Stimulated activated naive CD8-positive, alpha-beta T cell treated with anti-CD3 and anti-CD28 coated beads, Interleukin-15, amount 100 ng/mL, for 72 hours (primary cell): ENCODE results near the gene STK33.
A peak's percentile ranks its signal among the peaks of the same experiment; 100 is the strongest.

ENCODE experiments used
- ATAC-seq: fragments of 150-1000 bp; cut with Tn5 transposase; 2 replicates; pipeline ENCODE4 v1.10.0; 2021; ENCODE audit warnings: mild to moderate bottlenecking, moderate library complexity
- DNase-seq, 2 donors: peaks; one replicate each; pipeline ENCODE4 v3.0.0; 2021 to 2022
- H3K27ac Mint-ChIP-seq, 2 donors: one replicate each; pipeline ENCODE4 v1.8.0; 2022; ENCODE audit warnings: mild to moderate bottlenecking in 2 of 2, mixed read lengths in 2 of 2, moderate library complexity in 2 of 2
- H3K27me3 Mint-ChIP-seq: one replicate; pipeline ENCODE4 v1.8.0; 2022; ENCODE audit warnings: mixed read lengths
- H3K4me1 Mint-ChIP-seq: one replicate; pipeline ENCODE4 v1.8.0; 2022; ENCODE audit warnings: mild to moderate bottlenecking, mixed read lengths
- H3K4me3 Mint-ChIP-seq, 2 donors: one replicate each; pipeline ENCODE4 v1.8.0; 2022; ENCODE audit warnings: mild to moderate bottlenecking in 2 of 2, mixed read lengths in 2 of 2, moderate library complexity in 1 of 2
- H3K9me3 Mint-ChIP-seq, 2 donors: one replicate each; pipeline ENCODE4 v1.8.0; 2022; ENCODE audit warnings: mixed read lengths in 2 of 2

Gene STK33

DNA sequence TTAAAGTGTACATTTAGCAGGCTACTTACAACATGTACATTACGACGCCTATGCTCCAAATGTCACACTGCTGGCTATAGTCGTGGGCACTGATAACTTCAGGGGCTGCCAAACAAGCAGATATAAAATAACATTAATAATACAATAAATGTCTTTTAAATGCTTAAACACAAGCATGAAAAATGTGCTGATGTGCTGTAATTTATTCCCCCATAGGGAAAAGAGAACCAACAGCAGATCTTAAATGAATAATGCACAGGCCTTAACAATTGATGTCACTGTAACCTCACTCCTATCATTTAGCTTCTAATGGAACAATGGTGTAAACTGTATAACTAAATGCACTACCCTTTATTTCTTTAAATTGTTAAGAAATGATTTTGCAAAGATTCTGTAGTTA is 153.4 kb downstream of the STK33 start:
- H3K9me3 Mint-ChIP-seq: no peaks in the 10 kb centered on the region
- H3K4me1 Mint-ChIP-seq: no peaks in the 10 kb centered on the region
- DNase-seq: no peak
- H3K27ac Mint-ChIP-seq: no peak overlapping the region
- no peaks in the 10 kb centered on the region for H3K27me3 Mint-ChIP-seq
- ATAC-seq: no peak
- no peak overlapping the region for H3K4me3 Mint-ChIP-seq

GRCh38 chr11:8429483-8429882 is 164.5 kb downstream of the STK33 start:
- Mint-ChIP-seq H3K4me1 (no peaks in the 10 kb centered on the region), H3K27me3 (no peaks in the 10 kb centered on the region), H3K27ac (no peak overlapping the region)

DNA sequence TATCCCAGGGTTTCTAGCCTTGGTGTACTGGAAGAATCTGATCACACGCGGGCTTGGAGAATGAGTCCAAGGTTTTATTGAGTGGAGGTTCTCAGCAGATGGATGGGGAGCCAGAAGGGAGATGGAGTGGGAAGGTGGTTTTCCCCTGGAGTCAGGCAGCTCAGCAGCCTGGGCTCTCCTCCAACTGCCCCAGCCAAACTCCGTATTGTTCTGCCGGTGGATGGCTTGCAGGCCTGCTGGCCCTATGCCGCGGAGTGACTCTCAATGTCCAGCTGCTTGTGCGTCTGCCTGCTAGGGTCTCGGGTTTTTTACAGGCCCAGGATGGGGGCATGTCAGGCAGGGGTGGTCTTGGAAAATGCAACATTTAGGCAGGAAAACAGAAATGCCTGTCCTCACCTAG is 168.0 kb downstream of the STK33 start:
- no peak for ATAC-seq
- H3K27me3 Mint-ChIP-seq: no peaks in the 10 kb centered on the region
- H3K9me3 Mint-ChIP-seq: peaks cover 0 to 3% of the 10 kb centered on the region in 2 donors
- H3K27ac Mint-ChIP-seq: no peak overlapping the region
- no peak overlapping the region for H3K4me3 Mint-ChIP-seq
- DNase-seq: no peak
- H3K4me1 Mint-ChIP-seq: no peaks in the 10 kb centered on the region

More at GRCh38 chr11:8429483-8429882, 164.5 kb downstream of the STK33 start:
- no peak overlapping the region for H3K4me3 Mint-ChIP-seq
- DNase-seq: no peak
- ATAC-seq: no peak
- H3K9me3 Mint-ChIP-seq: peaks cover 0 to 3% of the 10 kb centered on the region in 2 donors

- H3K4me3 Mint-ChIP-seq: no peak overlapping the region
- no peaks in the 10 kb centered on the region for H3K9me3 Mint-ChIP-seq
- no peak for ATAC-seq
- DNase-seq: no peak
- H3K27ac Mint-ChIP-seq: no peak overlapping the region
- no peaks in the 10 kb centered on the region for H3K27me3 Mint-ChIP-seq
- H3K4me1 Mint-ChIP-seq: no peaks in the 10 kb centered on the region
Measured at GRCh38 chr11:8415195-8415594, 178.8 kb downstream of the STK33 start.

GRCh38 chr11:8408151-8408941 is 185.7 kb downstream of the STK33 start:
- H3K4me3 Mint-ChIP-seq: no peak overlapping the region
- H3K9me3 Mint-ChIP-seq: no peaks in the 10 kb centered on the region
- no peak for DNase-seq
- no peak overlapping the region for H3K27ac Mint-ChIP-seq
- no peaks in the 10 kb centered on the region for H3K27me3 Mint-ChIP-seq
- H3K4me1 Mint-ChIP-seq: no peaks in the 10 kb centered on the region
- no peak for ATAC-seq

DNA sequence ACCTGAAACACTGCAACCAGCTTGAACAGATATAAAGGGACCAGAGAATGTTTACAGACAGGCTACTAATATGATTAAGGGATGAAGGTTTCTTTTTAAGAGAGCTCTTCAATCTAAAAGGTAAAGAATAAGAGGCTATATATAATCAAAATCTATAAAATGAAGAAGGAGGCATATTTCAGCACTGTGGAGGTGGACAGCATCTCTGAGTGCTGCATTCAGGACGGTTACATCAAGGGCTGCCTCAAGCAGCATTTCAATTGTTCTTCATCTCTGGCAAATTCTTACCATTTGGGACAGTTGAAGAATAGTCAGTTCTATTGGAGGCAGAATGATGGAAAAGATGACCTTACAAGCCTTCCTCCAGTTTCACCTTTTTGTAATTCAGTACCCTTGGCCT is 190.7 kb downstream of the STK33 start:
- Mint-ChIP-seq H3K27ac (no peak overlapping the region), H3K4me1 (no peaks in the 10 kb centered on the region), H3K9me3 (no peaks in the 10 kb centered on the region), H3K27me3 (no peaks in the 10 kb centered on the region), H3K4me3 (no peak overlapping the region)
- no peak for DNase-seq
- ATAC-seq: no peak

DNA sequence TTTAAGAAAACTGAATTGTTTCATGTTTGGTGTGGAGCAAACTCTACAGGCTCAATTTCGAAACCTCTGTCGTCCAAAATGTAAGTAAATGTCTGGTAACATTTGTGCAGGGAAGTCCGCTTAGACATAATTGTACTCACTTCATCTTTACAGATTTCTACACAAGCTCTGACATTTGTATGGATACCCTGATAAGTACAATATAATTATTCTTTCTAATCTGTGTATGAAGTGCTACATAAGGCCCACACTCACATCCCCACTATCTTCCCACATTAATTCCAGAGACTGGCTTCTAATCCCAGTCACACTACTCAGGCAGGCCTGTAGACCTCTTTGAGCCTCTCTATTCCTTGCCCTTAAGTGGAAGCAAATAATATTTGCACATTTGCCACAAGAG is 201.1 kb downstream of the STK33 start:
- H3K27me3 Mint-ChIP-seq: no peaks in the 10 kb centered on the region
- no peak overlapping the region for H3K27ac Mint-ChIP-seq
- H3K9me3 Mint-ChIP-seq: peaks cover 0 to 5% of the 10 kb centered on the region in 2 donors
- ATAC-seq (no peak), DNase-seq (no peak)
- no peak overlapping the region for H3K4me3 Mint-ChIP-seq
- H3K4me1 Mint-ChIP-seq: no peaks in the 10 kb centered on the region

- H3K4me3 Mint-ChIP-seq: no peak overlapping the region
Measured at GRCh38 chr11:8392166-8392565, 201.9 kb downstream of the STK33 start.

DNA sequence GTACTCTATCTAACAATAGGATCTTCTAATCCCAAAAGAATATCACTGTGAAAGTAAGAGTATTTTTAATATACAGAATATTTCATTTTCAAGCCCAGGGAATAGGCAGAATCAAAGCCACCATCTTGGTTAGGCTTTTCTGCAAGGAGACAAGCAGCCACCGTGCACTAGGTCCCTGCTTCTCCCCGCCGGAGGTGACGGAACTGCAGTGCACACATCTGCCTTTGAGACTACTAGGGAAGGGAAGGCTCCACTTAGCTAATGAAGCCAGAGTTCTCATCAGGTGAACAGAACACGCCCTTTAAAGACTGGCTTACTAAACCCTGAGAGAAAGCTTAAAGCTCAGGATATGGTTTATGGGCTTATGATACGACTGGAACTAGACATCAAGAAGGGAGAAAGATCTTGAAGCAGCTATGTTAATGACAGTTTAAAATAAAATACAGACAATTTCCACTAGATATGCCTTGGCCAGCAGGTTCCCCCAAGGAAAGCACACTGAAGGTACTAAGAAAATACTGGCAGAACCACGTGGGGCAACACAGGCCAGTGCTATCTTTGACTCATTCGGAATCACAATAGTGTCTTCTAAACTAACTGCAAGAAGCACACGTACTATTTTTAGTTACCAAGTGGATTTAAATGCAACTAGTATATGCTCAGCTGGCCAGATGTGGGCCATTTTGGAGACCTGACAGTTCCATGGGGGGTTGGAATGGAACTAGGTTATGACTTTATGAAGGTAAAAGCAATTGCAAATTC is 203.0 kb downstream of the STK33 start:
- Mint-ChIP-seq H3K27me3 (no peaks in the 10 kb centered on the region), H3K9me3 (no peaks in the 10 kb centered on the region), H3K4me1 (no peaks in the 10 kb centered on the region), H3K4me3 (no peak overlapping the region), H3K27ac (no peak overlapping the region)
- DNase-seq (no peak), ATAC-seq (no peak)

More at GRCh38 chr11:8392166-8392565, 201.9 kb downstream of the STK33 start:
- Mint-ChIP-seq H3K9me3 (no peaks in the 10 kb centered on the region), H3K4me1 (no peaks in the 10 kb centered on the region), H3K27me3 (no peaks in the 10 kb centered on the region), H3K27ac (no peak overlapping the region)
- ATAC-seq: no peak
- DNase-seq: no peak

GRCh38 chr11:8389029-8389996 is 204.7 kb downstream of the STK33 start:
- no peak for DNase-seq
- Mint-ChIP-seq H3K9me3 (no peaks in the 10 kb centered on the region), H3K27ac (no peak overlapping the region), H3K27me3 (no peaks in the 10 kb centered on the region), H3K4me3 (no peak overlapping the region), H3K4me1 (no peaks in the 10 kb centered on the region)
- peak; percentile 37 for ATAC-seq

DNA sequence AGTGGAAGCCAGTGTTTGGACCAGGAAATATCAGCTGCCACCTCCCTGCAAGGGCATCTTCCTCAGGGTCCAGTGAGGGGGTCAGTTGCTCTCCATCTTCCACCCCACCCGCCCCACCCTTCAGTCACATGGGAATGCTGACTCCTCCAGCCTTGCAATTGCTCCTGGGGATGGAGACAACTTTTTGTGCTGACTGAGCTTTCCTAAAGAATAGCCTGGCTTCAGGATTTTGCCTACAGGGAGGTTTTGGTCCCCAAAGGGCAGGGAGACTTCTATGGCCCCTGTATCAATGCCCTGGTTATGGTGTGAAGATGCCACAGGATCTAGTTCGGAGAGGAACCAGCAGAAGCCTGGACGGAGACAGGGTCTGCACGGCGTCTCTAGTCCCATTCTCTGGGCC is 206.3 kb downstream of the STK33 start:
- no peak overlapping the region for H3K4me3 Mint-ChIP-seq
- no peak overlapping the region for H3K27ac Mint-ChIP-seq
- H3K4me1 Mint-ChIP-seq: no peaks in the 10 kb centered on the region
- H3K27me3 Mint-ChIP-seq: no peaks in the 10 kb centered on the region
- no peaks in the 10 kb centered on the region for H3K9me3 Mint-ChIP-seq
- ATAC-seq: no peak
- no peak for DNase-seq

GRCh38 chr11:8387141-8387540 is 206.9 kb downstream of the STK33 start:
- no peaks in the 10 kb centered on the region for H3K9me3 Mint-ChIP-seq
- DNase-seq: no peak
- H3K27me3 Mint-ChIP-seq: no peaks in the 10 kb centered on the region
- H3K4me1 Mint-ChIP-seq: no peaks in the 10 kb centered on the region
- no peak overlapping the region for H3K27ac Mint-ChIP-seq
- no peak overlapping the region for H3K4me3 Mint-ChIP-seq
- no peak for ATAC-seq

GRCh38 chr11:8386134-8386864 is 207.7 kb downstream of the STK33 start:
- Mint-ChIP-seq H3K9me3 (no peaks in the 10 kb centered on the region), H3K27ac (no peak overlapping the region), H3K4me1 (no peaks in the 10 kb centered on the region), H3K27me3 (no peaks in the 10 kb centered on the region), H3K4me3 (no peak overlapping the region)
- ATAC-seq (no peak), DNase-seq (no peak)

DNA sequence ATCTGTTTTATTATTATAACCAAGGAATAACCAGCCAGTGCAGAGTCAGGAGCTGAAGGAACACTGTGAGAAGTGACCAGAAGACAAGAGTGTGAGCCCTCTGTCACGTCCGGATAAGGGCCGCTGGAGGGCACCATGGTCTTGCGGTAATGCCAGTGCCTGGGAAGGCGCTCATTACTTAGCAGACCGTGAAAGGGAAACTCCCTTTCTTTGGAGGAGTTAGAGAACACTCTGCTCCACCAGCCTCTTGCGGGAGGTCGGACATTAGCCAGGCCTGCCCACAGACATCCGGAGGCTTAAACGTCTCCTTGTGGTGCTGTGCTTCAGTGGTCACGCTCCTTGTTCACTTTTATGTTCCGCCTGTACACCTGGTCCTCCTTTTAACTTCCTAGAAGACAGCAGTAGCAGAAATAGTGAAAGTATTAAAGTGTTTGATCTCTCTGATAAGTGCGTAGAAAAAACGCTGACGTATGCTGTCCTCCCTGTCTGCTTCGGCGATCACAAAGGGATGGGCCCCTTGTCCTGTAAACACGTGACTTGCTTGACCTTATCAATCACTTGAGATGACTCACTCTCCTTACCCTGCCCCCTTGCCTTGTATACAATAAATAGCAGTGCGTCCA is 209.7 kb downstream of the STK33 start:
- Mint-ChIP-seq H3K4me1 (no peaks in the 10 kb centered on the region), H3K27me3 (no peaks in the 10 kb centered on the region), H3K27ac (no peak overlapping the region), H3K4me3 (no peak overlapping the region), H3K9me3 (no peaks in the 10 kb centered on the region)
- peak; percentile 36 for ATAC-seq
- no peak for DNase-seq

DNA sequence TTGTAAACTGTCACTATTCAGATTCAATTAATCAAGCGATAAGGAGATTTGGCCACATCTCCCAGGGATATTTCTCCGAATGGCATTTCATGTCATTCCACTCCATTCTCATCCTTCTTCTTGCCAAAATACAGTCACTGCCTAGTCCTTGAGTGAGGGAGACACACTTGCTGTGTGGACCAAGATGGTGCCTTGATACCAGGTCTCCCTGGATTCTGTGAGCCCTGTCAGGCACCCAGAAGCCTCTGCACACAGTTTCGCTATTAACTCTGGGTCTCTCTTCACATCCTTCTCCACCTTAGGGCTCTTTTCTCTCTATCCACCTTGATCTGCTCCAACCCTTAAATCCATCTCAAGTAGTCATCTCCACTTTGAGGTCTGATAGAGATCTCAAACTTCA is 210.4 kb downstream of the STK33 start:
- ATAC-seq (no peak), DNase-seq (no peak)
- H3K27me3 Mint-ChIP-seq: no peaks in the 10 kb centered on the region
- no peak overlapping the region for H3K27ac Mint-ChIP-seq
- no peaks in the 10 kb centered on the region for H3K9me3 Mint-ChIP-seq
- H3K4me3 Mint-ChIP-seq: no peak overlapping the region
- no peaks in the 10 kb centered on the region for H3K4me1 Mint-ChIP-seq
